Vagina (tissue), 2 donors: ENCODE results near the gene WWOX.
"Not testable (repeated sequence)": the region's sequence is repeated elsewhere in the genome, so short reads cannot be mapped to it uniquely, and the experiment has no call there.

Source experiments
- CTCF ChIP-seq, 3 experiments: fragments of 450-650 bp in 2 of 3; fragments of 200-600 bp in 1 of 3; sonication (generic) in 1 of 3; IDR thresholded peaks; one replicate each; pipeline ENCODE4 v1.5.1; 2017 to 2019; ENCODE audit warnings: antibody characterized with exemption in 3 of 3, mild to moderate bottlenecking in 2 of 3, moderate library complexity in 2 of 3
- POLR2A ChIP-seq, 2 donors: fragments of 450-650 bp; IDR thresholded peaks; one replicate each; pipeline ENCODE4 v1.6.1; 2017; ENCODE audit warnings: antibody characterized with exemption in 2 of 2, mild to moderate bottlenecking in 2 of 2, moderate library complexity in 2 of 2
- POLR2AphosphoS5 ChIP-seq, 2 donors: sonication (generic); formaldehyde crosslinking; IDR thresholded peaks; one replicate each; pipeline ENCODE4 v1.9.0; 2017; ENCODE audit warnings: antibody characterized with exemption in 2 of 2, mild to moderate bottlenecking in 2 of 2, low read depth in 1 of 2; ENCODE audit not compliant: insufficient read depth in 1 of 2

- not testable (repeated sequence) for TF ChIP-seq POLR2A (IDR thresholded peaks at IDR 0.05); CTCF (IDR thresholded peaks at IDR 0.05); POLR2AphosphoS5 (IDR thresholded peaks at IDR 0.05; ENCODE audit: insufficient read depth in 1 of 2, low read depth in 1 of 2)
These were observed 1126.5 kb downstream of the WWOX start for GRCh38 chr16:79225994-79226393.
